GM19035 (cell line): Measurements from ENCODE around the gene CORO6.

Experiments
- ATAC-seq: cut with Tn5 transposase; IDR thresholded peaks from one replicate; pipeline ENCODE4 v1.9.1; 2021; ENCODE audit not compliant: unreplicated experiment

Gene CORO6

DNA sequence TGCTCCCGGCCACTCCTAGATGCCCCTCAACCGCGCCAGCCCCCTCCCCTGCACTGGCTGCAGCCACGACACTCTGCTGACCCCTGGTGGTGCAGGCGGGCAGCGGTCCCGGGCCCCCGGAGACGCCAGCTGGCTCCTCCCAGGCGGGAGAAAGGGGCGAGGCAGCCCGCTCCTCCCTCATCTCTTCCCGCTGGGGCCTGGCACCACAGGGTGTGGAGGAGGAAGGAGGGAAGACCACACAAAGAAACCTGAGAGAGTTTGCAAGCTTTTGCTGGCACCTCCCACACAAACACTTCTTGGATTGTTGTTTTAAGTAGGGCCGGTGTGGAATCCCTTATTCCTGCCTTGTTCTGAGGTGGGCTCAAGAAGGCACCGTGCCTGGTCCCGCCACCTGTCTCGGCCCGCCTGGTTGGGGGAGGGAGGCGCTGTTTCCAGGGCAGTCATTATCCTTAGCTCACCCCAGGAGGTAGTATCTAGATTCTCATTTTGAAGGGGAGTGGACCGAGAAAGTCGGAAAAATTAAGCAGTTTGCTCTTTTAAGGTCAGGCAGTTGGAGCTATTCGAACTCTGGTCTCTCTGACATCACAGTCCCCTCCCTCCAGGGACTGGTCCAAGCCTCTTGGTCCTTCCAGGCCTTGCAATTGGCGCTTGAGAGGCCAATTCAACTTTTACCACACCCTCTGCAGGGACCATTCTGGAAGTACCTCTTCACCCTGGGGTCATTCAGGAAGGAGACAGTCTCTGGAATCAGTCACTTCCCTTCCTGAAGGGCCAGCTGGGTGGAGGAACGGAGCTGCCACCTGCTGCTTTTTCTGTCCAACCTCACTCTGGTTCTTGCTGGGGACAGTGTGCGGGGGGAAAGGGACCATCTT, 30.7 kb downstream of the CORO6 start:
- no peak for ATAC-seq

DNA sequence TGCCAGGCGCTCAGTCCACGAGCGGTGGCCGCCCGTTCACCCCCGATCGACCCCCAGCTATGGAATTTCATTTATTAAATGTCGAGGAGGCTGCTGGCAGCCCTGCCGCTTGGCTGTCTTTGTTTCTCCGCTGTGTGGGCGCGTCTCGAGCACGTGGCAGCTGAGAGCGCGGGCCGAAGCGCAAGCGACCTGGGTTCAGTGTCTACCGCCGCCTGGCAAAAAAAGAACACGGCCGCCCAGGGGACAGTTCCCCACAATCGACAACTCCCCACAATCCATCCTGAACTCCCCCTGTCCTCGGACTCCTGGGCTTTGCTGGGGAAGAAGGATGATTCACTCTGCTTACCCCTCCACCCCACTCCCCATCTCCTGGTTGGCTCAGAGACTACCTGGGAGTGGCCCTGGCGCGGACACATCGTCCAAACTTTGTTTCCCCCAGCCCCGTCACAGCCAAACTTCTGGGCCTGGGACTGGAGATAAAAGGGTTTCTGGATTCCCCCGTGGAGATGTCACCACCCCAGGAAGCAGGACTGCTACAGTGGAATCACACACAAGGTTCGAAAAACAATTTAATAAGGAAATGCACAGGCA, 31.5 kb downstream of the CORO6 start:
- no peak for ATAC-seq

- no peak for ATAC-seq
Measured at GRCh38 chr17:29590411-29591145, 32.1 kb downstream of the CORO6 start.

DNA sequence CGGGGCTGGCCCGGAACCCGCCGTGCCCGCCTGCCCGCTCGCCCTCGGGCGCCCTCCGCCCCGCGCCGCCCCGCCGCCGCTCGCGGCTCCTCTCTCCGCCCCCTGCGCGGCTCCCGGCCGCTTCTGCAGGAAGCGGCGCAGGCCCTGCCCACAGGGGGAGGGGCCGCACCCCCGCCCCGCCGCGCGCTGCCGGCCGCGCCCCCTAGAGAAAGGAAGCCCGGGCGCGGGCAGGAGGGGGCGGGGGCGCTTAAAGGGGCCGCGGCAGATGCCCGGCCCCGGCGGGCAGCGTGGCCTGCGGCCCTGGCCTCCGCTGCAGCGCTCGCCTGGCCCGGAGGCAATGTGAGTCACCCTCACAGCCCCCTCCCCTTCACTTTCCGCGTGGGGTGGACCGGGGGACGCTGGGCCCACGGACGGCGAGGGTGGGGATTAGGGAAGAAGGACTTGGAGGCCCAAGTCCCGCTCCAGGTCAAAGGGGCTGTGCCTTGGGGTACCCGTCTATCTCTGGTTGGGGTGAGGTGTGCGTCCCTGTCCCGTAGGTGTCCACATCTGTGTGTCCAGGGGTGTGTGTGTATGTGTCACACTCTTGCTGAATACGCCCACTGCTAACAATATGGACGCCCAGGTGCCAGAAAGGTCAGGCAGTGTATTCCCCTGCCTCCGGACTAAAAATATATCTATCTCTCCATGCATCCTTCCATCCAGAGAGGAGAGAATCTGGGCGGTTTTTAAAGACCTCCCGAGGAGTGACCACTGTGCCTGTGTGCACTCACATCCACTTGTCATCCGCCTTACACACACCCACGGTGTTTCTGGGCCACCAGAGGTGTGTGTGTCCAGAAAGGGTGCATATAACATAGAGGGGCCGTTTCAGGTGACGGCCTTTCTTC, 32.9 kb downstream of the CORO6 start, which contains the start of gene GIT1:
Gene GIT1, minus strand, starts transcription at position 125 of the 887 bp plus-strand sequence. CDS start 270 bp downstream, outside the sequence.
- peak; percentile 58 for ATAC-seq

DNA sequence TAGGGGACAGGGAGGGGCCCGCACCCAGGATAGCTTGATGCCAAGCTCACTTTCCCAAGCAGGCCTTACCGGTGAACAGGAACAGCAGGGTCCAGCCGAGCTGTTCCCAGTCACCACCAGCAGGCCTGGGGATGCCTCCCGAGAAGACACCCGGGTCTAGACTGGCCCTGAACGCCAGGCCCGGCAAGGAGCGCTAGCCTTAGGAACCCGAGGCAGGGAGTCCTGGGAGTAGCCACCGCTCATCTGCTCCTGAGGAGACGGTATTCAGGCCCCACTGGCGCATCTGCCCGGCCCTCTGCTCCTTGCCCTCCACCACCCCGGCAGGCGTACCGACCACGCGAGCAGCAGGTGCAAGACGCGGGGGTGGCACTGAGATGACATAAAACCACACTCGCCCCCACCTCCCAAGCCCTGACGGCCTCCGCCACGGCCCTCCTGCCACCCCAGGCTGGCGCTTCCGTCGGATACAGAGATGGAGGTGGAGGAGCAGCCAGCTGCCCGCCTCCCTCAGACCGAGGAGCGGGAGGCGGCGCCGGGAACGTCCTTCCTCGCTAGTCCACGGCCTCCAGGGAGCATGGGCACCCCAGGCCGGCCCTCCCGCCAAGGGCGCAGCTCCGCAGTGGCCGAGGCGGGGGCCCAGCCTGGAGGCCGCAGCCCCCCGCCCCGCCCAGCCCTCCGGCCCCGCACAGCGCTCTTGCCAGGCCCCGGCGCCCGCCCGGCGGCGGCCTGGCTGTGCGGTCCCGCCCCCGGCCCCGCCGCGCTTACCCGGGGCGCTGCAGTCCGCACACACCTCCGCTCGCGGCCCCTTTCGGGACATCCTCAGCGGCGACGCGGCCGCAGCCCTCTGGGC, 33.9 kb downstream of the CORO6 start:
- peak; percentile 17 for ATAC-seq

- ATAC-seq = no peak
Measured at GRCh38 chr17:29588017-29588561, 34.6 kb downstream of the CORO6 start.

GRCh38 chr17:29587591-29587990, 35.1 kb downstream of the CORO6 start:
- ATAC-seq = no peak

GRCh38 chr17:29586676-29587469, 35.8 kb downstream of the CORO6 start:
- ATAC-seq = no peak

DNA sequence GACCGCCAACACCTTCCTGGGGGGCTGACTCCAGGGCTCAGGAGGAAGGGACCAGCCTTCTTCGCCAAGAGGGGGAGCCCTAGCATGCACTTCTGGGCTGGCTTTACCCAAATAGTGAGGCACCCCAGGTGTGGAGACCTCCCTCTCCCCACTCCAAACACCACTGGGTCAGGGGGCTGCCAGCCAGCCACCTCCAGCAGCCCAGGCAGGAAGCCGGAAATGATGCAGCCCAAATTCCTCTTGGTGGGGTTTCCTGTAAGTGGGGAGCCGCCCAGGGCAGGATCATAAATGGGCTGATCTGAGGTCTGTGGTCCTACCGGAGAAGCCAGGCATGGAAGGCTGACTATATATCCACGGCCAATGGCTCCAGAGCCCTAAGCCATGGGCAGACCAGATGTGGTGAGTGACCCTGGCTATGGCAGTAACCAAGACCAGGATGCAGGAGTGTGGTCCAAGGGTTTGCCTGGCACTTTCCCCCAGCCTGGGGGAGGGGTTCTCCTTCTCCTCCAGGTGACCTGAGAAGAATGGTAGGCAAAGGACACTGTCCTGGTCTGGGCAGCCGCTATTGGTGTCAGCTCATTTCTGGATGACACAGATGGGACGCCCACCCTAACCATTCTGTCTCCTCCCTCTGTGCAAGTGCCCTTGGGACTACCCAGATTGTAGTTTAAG, 37.5 kb downstream of the CORO6 start:
- ATAC-seq = no peak

DNA sequence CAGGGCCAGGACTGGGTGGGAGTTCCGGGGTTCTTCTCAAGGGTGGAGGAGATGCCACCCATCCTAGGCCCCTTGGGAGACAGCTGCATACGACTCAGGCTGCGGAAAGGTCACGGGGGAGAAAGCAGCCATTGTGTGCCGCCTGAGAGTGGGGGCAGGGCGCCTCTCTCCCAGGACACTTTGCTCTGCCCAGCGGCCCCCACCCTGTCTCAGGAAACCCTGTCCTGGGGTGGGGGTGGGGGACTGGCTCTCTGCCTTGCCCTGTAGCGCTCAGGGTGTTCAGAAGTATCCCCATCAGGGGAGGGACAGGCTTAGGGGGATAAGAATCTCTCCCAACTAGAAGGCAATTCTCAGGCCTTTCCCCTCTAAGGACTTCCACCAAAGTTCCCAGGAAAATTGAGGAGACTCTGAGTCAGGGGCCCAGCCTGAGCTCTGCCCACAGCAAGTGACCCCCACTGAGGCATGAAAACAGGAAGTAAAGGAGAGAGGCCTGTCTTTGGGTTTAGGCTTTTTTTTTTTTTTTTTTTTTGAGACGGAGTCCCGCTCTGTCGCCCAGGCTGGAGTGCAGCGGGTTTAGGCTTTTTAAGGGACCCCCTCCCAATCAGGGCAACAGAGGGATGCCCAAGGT, 38.1 kb downstream of the CORO6 start:
- no peak for ATAC-seq

- no peak for ATAC-seq
Measured at GRCh38 chr17:29583324-29584248, 39.1 kb downstream of the CORO6 start.

- ATAC-seq = no peak
Measured at GRCh38 chr17:29582772-29583171, 39.9 kb downstream of the CORO6 start.

- ATAC-seq = no peak
Measured at GRCh38 chr17:29582254-29582765, 40.4 kb downstream of the CORO6 start.

GRCh38 chr17:29581583-29582253, 41.0 kb downstream of the CORO6 start:
- ATAC-seq = no peak

- ATAC-seq = peak; percentile 71
Measured at GRCh38 chr17:29579866-29580771, 42.6 kb downstream of the CORO6 start.
